Liver (tissue), 9 donors: Measurements from ENCODE around the gene ACCS. TPM values are rescaled to one million over a fixed set of nuclear protein-coding genes. Genes with fewer than 3 reads are reported as not detected.

Source experiments
- DNase-seq: peaks from one replicate; pipeline ENCODE4 v3.0.0-alpha.2; 2017; ENCODE audit warnings: low spot score
- H3K27ac ChIP-seq, 2 donors: one replicate each; pipeline ENCODE4 v1.7.0; 2013; ENCODE audit warnings: inconsistent platforms in 2 of 2, low read length in 2 of 2, control low read depth in 1 of 2, low read depth in 1 of 2, mild to moderate bottlenecking in 1 of 2
- H3K27me3 ChIP-seq, 4 donors: one replicate each; pipeline versions ENCODE4 v1.6.1 to v1.7.0; 2013; ENCODE audit warnings: low read length in 3 of 4, inconsistent platforms in 1 of 4, mild to moderate bottlenecking in 1 of 4, moderate library complexity in 1 of 4; ENCODE audit not compliant: control insufficient read depth in 4 of 4, insufficient read depth in 4 of 4
- H3K36me3 ChIP-seq, 4 donors: one replicate each; pipeline versions ENCODE4 v1.6.1 to v1.7.0; 2013; ENCODE audit warnings: low read length in 3 of 4, mild to moderate bottlenecking in 3 of 4, low read depth in 1 of 4, moderate library complexity in 1 of 4; ENCODE audit not compliant: control insufficient read depth in 4 of 4, insufficient read depth in 3 of 4
- H3K4me1 ChIP-seq, 4 donors: one replicate each; pipeline versions ENCODE4 v1.6.1 to v1.7.0; 2013; ENCODE audit warnings: low read length in 3 of 4, mild to moderate bottlenecking in 3 of 4, moderate library complexity in 1 of 4; ENCODE audit not compliant: control insufficient read depth in 4 of 4, insufficient read depth in 4 of 4
- H3K4me3 ChIP-seq, 3 donors: one replicate each; pipeline versions ENCODE4 v1.6.1 to v1.7.0; 2013; ENCODE audit warnings: low read length in 3 of 3, control low read depth in 1 of 3, low read depth in 1 of 3, mild to moderate bottlenecking in 1 of 3
- H3K9ac ChIP-seq, 2 donors: one replicate each; pipeline ENCODE4 v1.7.0; 2013; ENCODE audit warnings: low read length in 2 of 2, mild to moderate bottlenecking in 2 of 2, moderate library complexity in 2 of 2, control low read depth in 1 of 2, low read depth in 1 of 2
- H3K9me3 ChIP-seq, 4 donors: one replicate each; pipeline versions ENCODE4 v1.6.1 to v1.7.0; 2013; ENCODE audit warnings: low read length in 3 of 4; ENCODE audit not compliant: control insufficient read depth in 4 of 4
- EGR1 ChIP-seq, 2 donors: IDR thresholded peaks; 2 replicates each; pipeline ENCODE4 v1.6.1; 2016 to 2018; ENCODE audit warnings: antibody characterized with exemption in 2 of 2, low read depth in 2 of 2
- FOXA1 ChIP-seq: IDR thresholded peaks from 2 replicates; pipeline ENCODE4 v1.6.1; 2016; ENCODE audit warnings: antibody characterized with exemption
- FOXA2 ChIP-seq: IDR thresholded peaks from 2 replicates; pipeline ENCODE4 v1.6.1; 2016; ENCODE audit warnings: antibody characterized with exemption
- GABPA ChIP-seq, 2 donors: IDR thresholded peaks in 1 of 2; conservative IDR thresholded peaks in 1 of 2; 2 replicates each; pipeline ENCODE4 v1.6.1; 2016; ENCODE audit warnings: antibody characterized with exemption in 2 of 2, mild to moderate bottlenecking in 1 of 2, moderate library complexity in 1 of 2
- HNF4A ChIP-seq, 2 donors: conservative IDR thresholded peaks; 2 replicates each; pipeline ENCODE4 v1.6.1; 2016; ENCODE audit warnings: antibody characterized with exemption in 2 of 2, mild to moderate bottlenecking in 2 of 2
- HNF4G ChIP-seq: IDR thresholded peaks from 2 replicates; pipeline ENCODE4 v1.6.1; 2016; ENCODE audit warnings: antibody characterized with exemption
- JUND ChIP-seq, 2 donors: IDR thresholded peaks; 2 replicates each; pipeline ENCODE4 v1.6.1; 2016; ENCODE audit warnings: antibody characterized with exemption in 2 of 2
- MAX ChIP-seq: IDR thresholded peaks from 2 replicates; pipeline ENCODE4 v1.6.1; 2016; ENCODE audit warnings: antibody characterized with exemption
- NR2F2 ChIP-seq: IDR thresholded peaks from 2 replicates; pipeline ENCODE4 v1.6.1; 2016; ENCODE audit warnings: antibody characterized with exemption
- RAD21 ChIP-seq, 2 donors: IDR thresholded peaks; 2 replicates each; pipeline ENCODE4 v1.6.1; 2016; ENCODE audit warnings: antibody characterized with exemption in 2 of 2, mild to moderate bottlenecking in 2 of 2
- RXRA ChIP-seq, 2 donors: IDR thresholded peaks; 2 replicates each; pipeline ENCODE4 v1.6.1; 2017 to 2018; ENCODE audit warnings: antibody characterized with exemption in 2 of 2, mild to moderate bottlenecking in 1 of 2
- SP1 ChIP-seq: IDR thresholded peaks from 2 replicates; pipeline ENCODE4 v1.6.1; 2018; ENCODE audit warnings: antibody characterized with exemption, mild to moderate bottlenecking
- TAF1 ChIP-seq: conservative IDR thresholded peaks from 2 replicates; pipeline ENCODE4 v1.6.1; 2016; ENCODE audit warnings: antibody characterized with exemption, mild to moderate bottlenecking
- YY1 ChIP-seq: IDR thresholded peaks from 2 replicates; pipeline ENCODE4 v1.6.1; 2016; ENCODE audit warnings: antibody characterized with exemption, mild to moderate bottlenecking
- ZBTB33 ChIP-seq: IDR thresholded peaks from 2 replicates; pipeline ENCODE4 v1.6.1; 2016; ENCODE audit warnings: antibody characterized with exemption
- WGBS: extraction: QIAGEN DNeasy Blood & Tissue Kit; methylation state at CpG from one replicate; pipeline ENCODE4 v1.1.7; 2013; 5-methylcytosine and 5-hydroxymethylcytosine counted together
- polyA plus RNA-seq, 2 donors: library from polyadenylated mRNA; stranded (reverse) in 1 of 2; unstranded in 1 of 2; fragments of 200-250 nt in 1 of 2; fragments of >200 nt in 1 of 2; fragmentation: Nextera tagmentation in 1 of 2; extraction: Ambion mirVana in 1 of 2; gene quantifications; one replicate each; pipeline versions ENCODE4 v1.2.1 to v1.2.3, GENCODE V29; 2013 to 2015
- total RNA-seq, 2 donors: library from RNA; depleted of rRNA; stranded (reverse); fragments of >200 nt; gene quantifications; one replicate each; pipeline ENCODE4 v1.2.3, GENCODE V29; 2014
- TF ChIP-seq, protein P1 (sequence below): IDR thresholded peaks from 2 replicates; pipeline ENCODE4 v1.6.1; 2016; ENCODE audit warnings: antibody characterized with exemption, mild to moderate bottlenecking
- TF ChIP-seq, protein P2 (sequence below): IDR thresholded peaks from 2 replicates; pipeline ENCODE4 v1.6.1; 2016; ENCODE audit warnings: antibody characterized with exemption
- TF ChIP-seq, protein P3 (sequence below): fragments of 150-350 bp; IDR thresholded peaks from 2 replicates; pipeline ENCODE4 v1.5.1; 2017; ENCODE audit warnings: improper control_type of control experiment, low read depth, low read length; ENCODE audit not compliant: missing input control
- donor health status: healthy.
- donor health status: healthy.
- donor health status: healthy.
- donor health status: healthy.
- donor health status: healthy.

The ACCS gene
- total and polyA plus RNA-seq, 4 donors, result 8.7 to 17.5 (median 10.9) TPM

GRCh38 chr11:44057340-44057739 is 8.7 kb upstream of the ACCS start (continued):
- TF ChIP-seq, protein P1, sequence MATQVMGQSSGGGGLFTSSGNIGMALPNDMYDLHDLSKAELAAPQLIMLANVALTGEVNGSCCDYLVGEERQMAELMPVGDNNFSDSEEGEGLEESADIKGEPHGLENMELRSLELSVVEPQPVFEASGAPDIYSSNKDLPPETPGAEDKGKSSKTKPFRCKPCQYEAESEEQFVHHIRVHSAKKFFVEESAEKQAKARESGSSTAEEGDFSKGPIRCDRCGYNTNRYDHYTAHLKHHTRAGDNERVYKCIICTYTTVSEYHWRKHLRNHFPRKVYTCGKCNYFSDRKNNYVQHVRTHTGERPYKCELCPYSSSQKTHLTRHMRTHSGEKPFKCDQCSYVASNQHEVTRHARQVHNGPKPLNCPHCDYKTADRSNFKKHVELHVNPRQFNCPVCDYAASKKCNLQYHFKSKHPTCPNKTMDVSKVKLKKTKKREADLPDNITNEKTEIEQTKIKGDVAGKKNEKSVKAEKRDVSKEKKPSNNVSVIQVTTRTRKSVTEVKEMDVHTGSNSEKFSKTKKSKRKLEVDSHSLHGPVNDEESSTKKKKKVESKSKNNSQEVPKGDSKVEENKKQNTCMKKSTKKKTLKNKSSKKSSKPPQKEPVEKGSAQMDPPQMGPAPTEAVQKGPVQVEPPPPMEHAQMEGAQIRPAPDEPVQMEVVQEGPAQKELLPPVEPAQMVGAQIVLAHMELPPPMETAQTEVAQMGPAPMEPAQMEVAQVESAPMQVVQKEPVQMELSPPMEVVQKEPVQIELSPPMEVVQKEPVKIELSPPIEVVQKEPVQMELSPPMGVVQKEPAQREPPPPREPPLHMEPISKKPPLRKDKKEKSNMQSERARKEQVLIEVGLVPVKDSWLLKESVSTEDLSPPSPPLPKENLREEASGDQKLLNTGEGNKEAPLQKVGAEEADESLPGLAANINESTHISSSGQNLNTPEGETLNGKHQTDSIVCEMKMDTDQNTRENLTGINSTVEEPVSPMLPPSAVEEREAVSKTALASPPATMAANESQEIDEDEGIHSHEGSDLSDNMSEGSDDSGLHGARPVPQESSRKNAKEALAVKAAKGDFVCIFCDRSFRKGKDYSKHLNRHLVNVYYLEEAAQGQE, result no peak
- TF ChIP-seq GABPA (IDR thresholded peaks at IDR 0.05 in 1 of 2, conservative IDR thresholded peaks at IDR 0.05 in 1 of 2) (no peak), RXRA (IDR thresholded peaks at IDR 0.05) (no peak), MAX (no peak), YY1 (no peak), HNF4A (conservative IDR thresholded peaks at IDR 0.05) (no peak), FOXA1 (no peak), JUND (IDR thresholded peaks at IDR 0.05) (no peak)

DNA sequence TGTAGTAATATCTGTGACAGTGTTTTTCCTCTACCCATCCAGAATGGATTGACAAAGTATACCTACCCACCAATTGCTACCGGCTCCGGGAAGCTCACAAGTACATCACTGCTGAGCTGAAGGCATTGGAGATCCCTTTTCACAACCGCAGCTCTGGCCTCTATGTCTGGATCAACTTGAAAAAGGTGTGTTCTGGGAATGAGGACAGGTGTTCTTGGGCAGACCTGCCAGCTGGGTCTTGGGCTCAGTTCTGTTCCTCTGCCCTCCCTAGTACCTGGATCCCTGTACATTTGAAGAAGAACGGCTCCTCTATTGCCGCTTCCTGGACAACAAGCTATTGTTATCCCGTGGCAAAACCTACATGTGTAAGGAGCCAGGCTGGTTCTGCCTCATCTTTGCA is 7.8 kb upstream of the ACCS start:
- Histone ChIP-seq H3K9me3 (no peaks in the 10 kb centered on the region), H3K9ac (no peak overlapping the region), H3K36me3 (no peaks in the 10 kb centered on the region), H3K4me1 (no peaks in the 10 kb centered on the region), H3K4me3 (no peak overlapping the region), H3K27me3 (no peaks in the 10 kb centered on the region), H3K27ac (no peak overlapping the region)
- no peak for DNase-seq
- WGBS, result 92% methylated on average over 6 of the region's 6 CpGs
- no peak for TF ChIP-seq RXRA (IDR thresholded peaks at IDR 0.05)

GRCh38 chr11:44065161-44065661 is 859 bp upstream of the ACCS start:
- H3K36me3 ChIP-seq, result no peaks in the 10 kb centered on the region
- H3K4me1 ChIP-seq, result peaks cover 0 to 13% (median 0%) of the 10 kb centered on the region in 4 donors
- peak overlapping the region in 1 of 3 donors; percentile 76 for H3K4me3 ChIP-seq
- peak overlapping the region; percentile 47 to 66 for H3K9ac ChIP-seq
- 62% methylated on average over 4 of the region's 4 CpGs for WGBS
- no peak for TF ChIP-seq FOXA2
- TF ChIP-seq JUND (IDR thresholded peaks at IDR 0.05), result no peak
- TF ChIP-seq, protein P1, result no peak
- TF ChIP-seq YY1, result no peak
- TF ChIP-seq RAD21 (IDR thresholded peaks at IDR 0.05), result no peak
- no peak for TF ChIP-seq RXRA (IDR thresholded peaks at IDR 0.05)
- TF ChIP-seq MAX, result no peak
- TF ChIP-seq NR2F2, result no peak
- no peak for TF ChIP-seq HNF4A (conservative IDR thresholded peaks at IDR 0.05)
- no peak for TF ChIP-seq TAF1
- no peak for TF ChIP-seq FOXA1
- TF ChIP-seq HNF4G, result no peak
- TF ChIP-seq EGR1 (IDR thresholded peaks at IDR 0.05; ENCODE audit: low read depth in 2 of 2), result no peak
- no peak for TF ChIP-seq SP1
- TF ChIP-seq, protein P2, sequence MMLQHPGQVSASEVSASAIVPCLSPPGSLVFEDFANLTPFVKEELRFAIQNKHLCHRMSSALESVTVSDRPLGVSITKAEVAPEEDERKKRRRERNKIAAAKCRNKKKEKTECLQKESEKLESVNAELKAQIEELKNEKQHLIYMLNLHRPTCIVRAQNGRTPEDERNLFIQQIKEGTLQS, result no peak
- no peak for TF ChIP-seq GABPA (IDR thresholded peaks at IDR 0.05 in 1 of 2, conservative IDR thresholded peaks at IDR 0.05 in 1 of 2)
- no peak for TF ChIP-seq ZBTB33
- TF ChIP-seq, protein P3, sequence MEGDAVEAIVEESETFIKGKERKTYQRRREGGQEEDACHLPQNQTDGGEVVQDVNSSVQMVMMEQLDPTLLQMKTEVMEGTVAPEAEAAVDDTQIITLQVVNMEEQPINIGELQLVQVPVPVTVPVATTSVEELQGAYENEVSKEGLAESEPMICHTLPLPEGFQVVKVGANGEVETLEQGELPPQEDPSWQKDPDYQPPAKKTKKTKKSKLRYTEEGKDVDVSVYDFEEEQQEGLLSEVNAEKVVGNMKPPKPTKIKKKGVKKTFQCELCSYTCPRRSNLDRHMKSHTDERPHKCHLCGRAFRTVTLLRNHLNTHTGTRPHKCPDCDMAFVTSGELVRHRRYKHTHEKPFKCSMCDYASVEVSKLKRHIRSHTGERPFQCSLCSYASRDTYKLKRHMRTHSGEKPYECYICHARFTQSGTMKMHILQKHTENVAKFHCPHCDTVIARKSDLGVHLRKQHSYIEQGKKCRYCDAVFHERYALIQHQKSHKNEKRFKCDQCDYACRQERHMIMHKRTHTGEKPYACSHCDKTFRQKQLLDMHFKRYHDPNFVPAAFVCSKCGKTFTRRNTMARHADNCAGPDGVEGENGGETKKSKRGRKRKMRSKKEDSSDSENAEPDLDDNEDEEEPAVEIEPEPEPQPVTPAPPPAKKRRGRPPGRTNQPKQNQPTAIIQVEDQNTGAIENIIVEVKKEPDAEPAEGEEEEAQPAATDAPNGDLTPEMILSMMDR, result no peak
- no peaks in the 10 kb centered on the region for H3K27me3 ChIP-seq
- H3K9me3 ChIP-seq, result no peaks in the 10 kb centered on the region
- H3K27ac ChIP-seq, result peak overlapping the region in 1 of 2 donors; percentile 73
- no peak for DNase-seq
